Left colon (tissue), 2 donors: ENCODE measurements around the gene POLR2M. TPM values are rescaled to one million over a fixed set of nuclear protein-coding genes. Genes with fewer than 3 reads are reported as not detected.

ENCODE experiments used
- ATAC-seq: fragments of 200-7000 bp; cut with Tn5 transposase; one replicate; pipeline ENCODE4 v1.9.1; 2020; ENCODE audit warnings: mild to moderate bottlenecking, moderate library complexity
- DNase-seq, 2 donors: peaks; one replicate each; pipeline ENCODE4 v3.0.0-alpha.2; 2020
- intact Hi-C, 2 donors: fragments of 100-400 bp; cut with DNase I in 1 of 2; cut with micrococcal nuclease in 1 of 2; formaldehyde crosslinking; loops; one replicate each; pipeline versions ENCODE4 v1.11.2 to v1.14.0; 2022; cut with DNase I, micrococcal nuclease
- total RNA-seq, 2 donors: library from RNA; stranded (reverse); fragmentation: NEBNext Ultra II Directional; extraction: Animal tissue kit (Norgen Biotek cat#: 25700); gene quantifications; one replicate each; pipeline ENCODE4 v1.2.1, GENCODE V29; 2021
- donor health status: DM: no; HTN: no; CAD: no.
- donor health status: DM: yes; HTN: yes; CAD: no.

POLR2M gene
- total RNA-seq, 2 donors from 2014 or later = 40.8 to 64.4 TPM

DNA sequence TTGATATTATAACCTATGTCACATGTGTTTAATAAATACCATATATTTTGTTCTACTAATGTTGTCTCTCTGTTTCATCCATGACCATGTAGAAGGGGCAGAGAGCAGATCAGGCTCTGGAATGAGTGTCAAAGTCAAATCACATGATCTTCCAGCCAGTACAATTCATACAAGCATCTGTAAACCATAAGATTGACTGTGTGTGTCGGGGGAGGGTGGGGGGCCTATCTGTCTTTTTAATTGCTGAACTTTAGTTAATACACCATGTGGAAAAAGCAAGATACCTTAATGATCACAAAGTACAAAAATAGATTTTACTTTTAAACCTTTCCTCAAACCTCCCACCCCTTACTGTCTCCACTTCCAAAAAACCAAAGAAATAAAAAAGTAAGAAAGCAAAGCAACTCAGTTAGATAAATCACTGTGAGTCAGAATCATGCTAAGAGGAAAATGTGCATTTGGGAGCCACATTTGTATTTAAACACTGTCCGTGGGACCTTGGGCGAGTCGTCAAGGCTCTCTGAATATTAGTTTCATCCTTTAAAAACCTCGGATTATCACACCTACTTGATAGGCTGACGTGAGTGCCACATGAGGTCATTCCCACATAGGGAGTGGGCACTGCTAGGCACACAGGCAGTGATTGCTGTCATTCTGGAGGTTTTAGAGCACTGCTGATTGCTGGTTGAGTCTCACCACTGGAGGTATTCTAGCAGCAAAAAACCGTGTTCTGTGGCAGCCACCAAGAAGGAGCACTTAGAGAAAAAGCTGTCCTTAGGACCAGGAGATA is 21.0 kb upstream of the POLR2M start:
- ATAC-seq (no peak), DNase-seq (no peak)
- intact Hi-C loops = no loop called here

DNA sequence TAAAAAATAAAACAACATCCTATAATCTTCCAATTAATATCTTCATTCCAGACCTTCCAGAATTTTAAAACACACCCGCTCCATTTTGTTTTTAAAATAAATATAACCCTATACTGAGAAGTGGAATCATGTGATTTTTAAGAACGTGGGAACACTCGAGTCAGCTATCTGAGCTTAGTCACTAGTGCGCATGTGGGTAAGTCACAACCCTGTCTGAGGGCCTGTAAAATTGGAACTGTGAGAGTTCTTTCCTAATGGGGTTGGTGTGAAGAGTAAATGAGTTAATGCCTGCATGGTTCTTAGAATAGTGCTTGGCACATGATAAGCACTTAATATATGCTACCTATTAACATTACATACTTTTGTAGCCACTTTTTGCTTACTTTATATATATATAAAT is 19.9 kb upstream of the POLR2M start:
- intact Hi-C loops = no loop called here
- no peak for ATAC-seq
- DNase-seq = no peak

DNA sequence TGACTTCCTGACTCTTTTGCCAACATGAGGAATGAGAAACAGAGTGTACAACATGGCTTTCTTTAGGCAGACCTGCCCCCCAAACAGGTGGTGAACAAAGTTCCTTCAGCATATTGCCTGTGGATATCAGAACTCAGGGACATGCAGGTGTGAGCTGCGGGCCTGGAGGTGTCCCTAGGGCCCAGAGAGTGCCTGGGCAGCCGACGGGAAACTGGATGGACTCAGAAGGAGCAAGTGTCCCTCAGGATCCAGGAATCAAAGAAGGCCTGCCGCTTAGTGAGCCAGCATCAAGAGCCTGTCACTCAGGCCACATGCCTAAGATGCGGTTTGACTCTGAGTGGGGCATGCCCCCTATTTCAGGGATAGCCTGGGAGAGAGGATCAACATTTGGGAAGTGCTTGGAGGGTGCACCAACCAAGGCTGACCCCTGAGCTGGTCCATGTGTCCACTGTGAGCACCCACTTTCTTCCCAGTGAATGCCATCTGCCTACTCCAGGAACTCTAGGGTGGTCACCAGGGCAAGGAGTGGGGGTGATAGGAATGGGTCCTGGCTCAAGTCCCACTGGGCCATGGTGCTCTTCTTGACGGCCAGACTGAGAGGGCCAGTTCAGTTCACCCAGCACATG is 16.1 kb upstream of the POLR2M start:
- DNase-seq (no peak), ATAC-seq (no peak)
- intact Hi-C loops = no loop called here

DNA sequence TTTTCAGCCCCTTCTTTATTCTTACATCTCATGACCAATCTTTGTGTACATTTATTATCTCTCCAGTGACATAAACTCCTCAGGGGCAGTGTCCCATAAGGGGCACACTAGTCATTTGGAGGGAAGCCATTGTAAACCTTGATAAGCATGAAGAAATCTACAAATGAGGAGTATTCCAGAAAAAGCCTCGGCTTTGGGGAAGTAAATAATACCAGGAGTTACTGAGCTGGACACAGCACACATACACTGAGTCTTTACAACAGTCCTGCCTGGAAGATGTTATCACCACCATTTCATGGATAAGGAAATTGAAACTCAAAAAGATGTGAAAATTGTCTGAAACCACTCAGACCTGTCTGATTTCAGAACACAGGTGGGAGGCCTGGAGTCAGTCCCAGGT is 15.4 kb upstream of the POLR2M start:
- DNase-seq (no peak), ATAC-seq (no peak)
- intact Hi-C loops = no loop called here

DNA sequence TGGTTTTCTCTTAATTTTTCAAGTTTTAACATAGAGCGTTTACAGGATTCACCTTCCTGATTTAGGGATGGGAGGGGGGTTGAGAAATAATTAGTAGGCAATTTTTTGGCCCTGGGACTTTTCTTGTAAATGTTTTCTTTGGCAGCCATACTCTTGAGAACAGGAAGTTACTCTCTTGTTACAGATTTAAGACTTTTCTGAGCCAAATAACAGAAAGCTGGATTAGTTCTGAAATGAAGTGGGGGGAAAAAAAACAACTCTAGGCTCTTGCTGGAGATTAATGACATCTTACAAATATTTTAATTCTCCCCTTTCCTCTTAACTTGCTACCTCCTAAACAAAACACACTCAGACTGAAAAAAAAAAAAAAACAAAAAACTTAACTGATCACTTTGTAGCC is 13.8 kb upstream of the POLR2M start:
- ATAC-seq (no peak), DNase-seq (no peak)
- intact Hi-C loops = no loop called here

DNA sequence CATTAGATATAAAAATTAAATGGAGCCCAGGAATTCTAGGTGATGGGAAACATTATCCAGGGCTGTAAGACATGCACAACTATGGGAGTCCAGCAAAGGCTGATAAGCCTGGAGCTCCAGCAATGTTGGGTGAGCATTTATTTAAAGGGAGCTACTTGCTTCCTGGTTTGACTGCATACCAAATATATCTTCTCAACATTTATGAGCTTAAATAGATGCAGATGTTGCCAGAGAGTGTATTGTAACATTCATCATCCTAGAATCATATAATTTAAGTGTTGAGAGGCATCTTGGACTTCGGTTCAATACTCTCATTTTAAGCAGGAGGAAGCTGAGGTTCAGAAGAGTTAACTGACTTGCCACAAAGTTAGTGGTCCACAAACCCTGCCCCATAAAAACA is 12.2 kb upstream of the POLR2M start:
- intact Hi-C loops = no loop called here
- DNase-seq (no peak), ATAC-seq (no peak)

DNA sequence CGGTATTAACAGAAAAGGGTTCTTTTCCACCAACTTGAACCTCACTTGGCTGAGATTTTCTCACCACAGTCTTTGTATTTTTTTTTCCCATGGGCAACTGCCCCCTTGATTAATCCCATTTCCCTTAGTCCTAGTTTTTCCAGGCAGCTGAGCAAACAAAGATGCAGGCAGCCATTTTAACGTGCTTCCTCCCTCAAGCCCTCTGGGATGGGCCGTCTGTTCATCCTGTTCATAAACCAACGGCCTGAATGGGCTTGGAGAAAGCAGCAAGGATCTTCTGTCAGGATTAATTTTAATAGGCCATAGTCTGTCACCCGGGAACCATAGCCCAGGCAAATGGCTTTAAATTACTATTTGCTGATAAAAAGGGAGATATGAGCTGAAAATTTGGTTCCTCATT is 10.4 kb upstream of the POLR2M start:
- ATAC-seq = no peak
- no peak for DNase-seq
- intact Hi-C loops = no loop called here

DNA sequence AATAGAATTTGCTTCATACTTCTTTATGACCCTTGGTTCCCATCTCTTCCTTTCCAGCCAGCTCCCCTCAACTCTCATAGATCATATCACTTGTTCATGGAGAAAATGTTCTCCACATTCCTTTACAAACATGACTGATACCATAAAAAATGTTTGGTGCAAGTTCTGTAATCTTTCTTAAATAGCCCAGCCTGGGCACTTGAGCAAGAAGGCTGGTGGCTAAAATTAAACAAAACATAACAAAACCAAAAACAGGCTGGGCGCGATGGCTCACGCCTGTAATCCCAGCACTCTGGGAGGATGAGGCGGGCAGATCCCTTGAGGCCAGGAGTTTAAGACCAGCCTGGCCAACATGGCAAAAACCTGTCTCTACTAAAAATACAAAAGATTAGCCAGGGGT is 8.9 kb upstream of the POLR2M start:
- ATAC-seq (no peak), DNase-seq (no peak)
- intact Hi-C loops = no loop called here

DNA sequence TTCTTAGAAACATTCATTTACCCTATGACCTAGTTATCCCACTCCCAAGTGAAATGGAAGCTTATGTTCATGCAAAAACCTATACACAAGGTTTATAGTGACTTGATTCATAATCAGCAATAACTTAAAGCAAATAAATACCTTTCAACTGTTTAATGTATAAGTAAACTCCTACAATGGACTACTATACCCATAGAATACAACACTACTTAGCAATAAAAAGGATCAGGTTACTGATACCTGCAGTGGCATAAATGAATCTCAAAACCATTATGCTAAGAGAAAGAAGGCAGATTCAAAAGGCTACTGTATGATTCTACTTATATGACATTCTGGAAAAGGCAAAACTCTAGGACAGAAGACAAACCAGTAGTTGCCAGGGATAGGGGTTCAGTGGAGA is 8.3 kb upstream of the POLR2M start:
- DNase-seq (no peak), ATAC-seq (no peak)
- intact Hi-C loops = no loop called here

DNA sequence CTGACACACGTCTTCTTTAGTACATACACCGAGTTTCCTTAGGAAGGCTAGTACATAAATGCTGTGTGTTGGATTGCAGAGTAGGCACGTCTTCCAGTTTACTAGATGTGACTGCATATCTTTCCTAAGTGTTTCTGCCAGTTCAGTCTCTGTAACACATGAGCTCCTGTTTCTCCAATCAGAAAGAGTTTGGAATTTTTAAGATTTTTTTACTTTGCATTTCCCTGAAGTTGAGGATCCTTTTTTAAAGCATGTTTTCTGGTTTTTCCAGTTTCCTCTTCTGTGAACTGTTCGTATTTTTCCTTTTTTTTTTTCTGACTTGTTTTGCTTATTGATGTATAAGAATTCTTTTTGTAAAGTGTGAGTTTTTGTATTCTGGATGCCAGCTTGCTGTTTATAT is 7.5 kb upstream of the POLR2M start:
- no peak for DNase-seq
- intact Hi-C loops = no loop called here
- no peak for ATAC-seq

DNA sequence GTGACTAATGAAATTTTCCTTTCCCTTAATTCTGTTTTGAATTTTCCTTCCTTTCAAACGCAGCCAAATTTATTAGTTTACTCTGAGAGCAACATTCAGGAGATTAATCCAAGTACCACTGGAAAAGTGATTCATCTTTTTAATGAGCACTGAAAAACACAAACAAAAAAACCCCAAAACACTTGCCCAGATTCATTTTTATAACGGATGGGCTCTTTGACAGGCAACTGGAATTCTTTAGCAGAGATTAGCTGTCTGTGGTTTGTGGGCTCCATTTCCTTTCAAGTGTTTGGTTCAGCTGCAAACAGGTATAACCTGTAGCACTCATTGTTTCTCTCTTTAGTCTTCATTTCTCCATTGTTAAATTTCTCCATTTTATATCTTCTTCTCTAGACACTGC is 3.1 kb upstream of the POLR2M start:
- intact Hi-C loops = no loop called here
- no peak for DNase-seq
- no peak for ATAC-seq

DNA sequence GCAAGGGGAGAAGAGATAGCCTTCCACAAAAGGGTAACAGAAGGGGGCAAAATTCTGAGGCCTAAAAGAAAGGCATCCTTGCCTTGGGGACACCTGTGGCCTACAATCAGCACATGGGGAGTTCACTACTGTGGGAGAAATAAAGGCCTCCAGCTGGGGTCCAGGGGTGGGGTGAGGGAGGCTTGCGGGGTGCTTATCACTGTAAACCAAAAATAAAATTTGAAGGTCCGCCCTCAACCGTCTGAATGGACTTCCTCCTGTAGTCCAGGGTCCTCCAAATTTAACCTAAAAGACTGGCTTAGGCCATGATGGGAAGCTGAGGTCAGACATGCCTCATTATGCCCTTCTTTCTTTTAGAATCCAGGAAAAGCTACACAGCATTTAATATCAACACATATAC is 2.1 kb upstream of the POLR2M start:
- ATAC-seq (no peak), DNase-seq (no peak)
- intact Hi-C loops = no loop called here

DNA sequence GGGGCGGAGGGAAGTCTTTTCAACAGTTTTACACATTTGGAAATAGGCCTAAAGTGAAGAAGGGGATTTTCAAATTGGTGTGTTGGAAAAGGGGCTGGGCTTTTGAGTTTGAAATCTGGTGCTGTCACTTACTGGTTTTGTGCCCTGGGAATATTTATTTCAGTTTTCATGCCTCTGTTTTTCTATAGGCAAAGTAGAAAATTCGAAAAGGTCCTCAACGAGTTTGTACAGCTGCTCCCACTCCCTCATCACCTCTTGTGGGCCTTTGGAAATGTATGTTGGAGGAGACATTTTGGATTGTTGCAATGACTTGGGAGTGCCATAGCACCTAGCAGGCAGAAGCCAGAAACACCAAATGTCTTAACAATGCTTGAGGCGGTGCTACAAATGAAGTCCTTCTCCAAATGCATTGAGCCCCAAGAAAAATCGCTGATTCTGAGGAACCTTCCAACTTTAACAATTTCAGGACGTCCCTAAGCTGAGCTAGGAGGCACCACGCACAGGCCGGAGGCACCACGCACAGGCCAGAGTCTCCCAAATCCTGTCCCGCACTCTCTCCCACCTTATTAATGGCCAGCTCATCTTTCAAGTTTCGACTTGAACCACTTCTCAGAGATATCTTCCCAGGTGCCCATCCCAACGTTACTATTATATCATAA is 639 bp upstream of the POLR2M start:
- DNase-seq (no peak), ATAC-seq (peak; percentile 0)
- intact Hi-C loops = no loop called here

DNA sequence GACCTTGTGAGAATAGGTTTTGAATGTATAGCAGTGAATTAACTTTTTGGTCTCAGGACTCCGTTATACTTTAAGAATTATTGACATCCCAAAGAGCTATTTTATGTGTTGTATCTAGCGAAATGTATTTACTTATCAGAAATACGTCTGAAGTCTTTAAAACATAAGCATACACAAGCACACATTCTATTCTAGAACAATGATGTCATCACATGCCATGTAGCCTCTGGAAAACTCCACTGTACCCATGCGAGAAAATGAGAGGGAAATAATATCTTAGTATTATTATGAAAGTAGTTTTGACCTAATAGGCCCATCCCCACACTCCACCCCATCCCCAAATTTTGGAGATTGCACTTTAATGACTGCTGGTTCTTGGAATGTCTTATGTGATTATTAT is 1.5 kb downstream of the POLR2M start:
- ATAC-seq (no peak), DNase-seq (no peak)
- intact Hi-C loops = no loop called here

DNA sequence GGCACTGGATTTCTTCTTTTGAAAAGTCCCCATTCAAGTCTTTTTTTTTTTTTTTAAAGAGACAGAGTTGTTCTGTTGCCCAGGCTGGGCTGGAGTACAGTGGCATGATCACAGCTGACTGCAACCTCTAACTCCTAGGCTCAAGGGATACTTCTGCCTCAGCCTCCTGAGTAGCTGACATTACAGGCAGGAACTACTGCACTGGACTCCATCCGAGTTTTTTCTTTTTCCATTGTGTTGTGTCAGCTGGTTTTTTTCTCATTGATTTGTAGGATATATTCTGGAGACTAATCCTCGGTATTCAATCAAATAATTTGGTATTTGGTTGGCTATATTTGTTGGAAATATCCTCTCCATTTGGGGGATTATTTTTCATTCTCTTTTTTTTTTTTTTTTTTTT is 11.8 kb downstream of the POLR2M start:
- ATAC-seq (peak; percentile 20), DNase-seq (no peak)
- intact Hi-C loops = no loop called here

DNA sequence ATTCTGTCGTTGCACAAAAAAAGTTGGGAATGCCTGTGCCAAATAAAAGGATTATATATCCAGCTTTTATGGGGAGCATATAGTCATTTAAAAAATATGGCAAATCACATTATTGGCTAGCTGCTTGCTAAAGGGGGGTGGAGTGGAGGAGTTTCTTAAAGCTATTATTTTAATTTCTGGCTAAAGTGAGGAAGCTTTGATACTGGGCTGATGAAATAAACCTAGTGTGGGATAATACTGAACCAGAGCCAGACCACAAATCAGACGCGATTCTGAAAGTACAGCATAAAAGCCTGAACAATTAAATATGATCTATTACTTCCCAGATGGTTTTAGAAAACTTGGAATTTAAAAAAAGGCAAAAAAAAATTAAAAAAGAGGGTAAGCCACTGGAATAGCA is 14.4 kb downstream of the POLR2M start:
- ATAC-seq (no peak), DNase-seq (no peak)
- intact Hi-C loops = no loop called here

DNA sequence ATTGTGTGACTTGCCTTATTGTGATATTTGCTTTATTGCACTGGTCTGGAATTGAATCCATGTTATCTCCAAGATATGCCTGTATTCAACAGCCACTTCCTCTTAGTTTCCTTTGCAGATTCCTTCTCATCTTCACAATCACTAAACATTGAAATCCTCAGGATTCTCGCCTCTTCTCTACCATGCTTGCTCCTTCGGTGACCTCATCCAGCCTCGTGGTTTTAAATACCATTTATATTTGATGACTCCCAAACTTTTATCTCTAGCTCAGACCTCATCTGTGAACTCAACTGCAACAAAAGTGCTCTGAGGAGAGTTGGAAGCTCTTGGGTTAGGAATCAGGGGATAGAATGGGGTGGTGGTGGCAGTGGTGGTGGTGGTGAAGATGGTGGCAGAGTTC is 19.9 kb downstream of the POLR2M start:
- DNase-seq (no peak), ATAC-seq (no peak)
- intact Hi-C loops = no loop called here

DNA sequence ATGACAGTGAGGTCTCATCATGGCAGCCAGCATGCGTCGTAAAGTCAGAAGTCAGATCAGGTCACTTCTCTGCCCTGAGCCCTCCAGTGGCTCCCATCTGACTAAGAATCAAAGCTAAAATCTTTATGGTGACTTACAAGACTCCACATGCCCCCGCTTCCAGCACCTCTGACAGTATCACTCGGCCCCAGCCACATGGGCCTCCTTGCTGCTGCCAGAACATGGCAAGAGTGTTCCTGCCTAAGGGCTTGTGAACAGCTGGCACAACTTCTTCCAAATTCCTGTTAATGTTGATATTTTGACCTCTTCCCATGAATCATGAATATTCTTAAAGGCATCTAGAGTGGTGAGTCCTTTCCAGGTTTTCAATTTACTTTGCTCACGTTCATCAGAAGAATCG is 20.5 kb downstream of the POLR2M start:
- DNase-seq (no peak), ATAC-seq (no peak)
- intact Hi-C loops = no loop called here

DNA sequence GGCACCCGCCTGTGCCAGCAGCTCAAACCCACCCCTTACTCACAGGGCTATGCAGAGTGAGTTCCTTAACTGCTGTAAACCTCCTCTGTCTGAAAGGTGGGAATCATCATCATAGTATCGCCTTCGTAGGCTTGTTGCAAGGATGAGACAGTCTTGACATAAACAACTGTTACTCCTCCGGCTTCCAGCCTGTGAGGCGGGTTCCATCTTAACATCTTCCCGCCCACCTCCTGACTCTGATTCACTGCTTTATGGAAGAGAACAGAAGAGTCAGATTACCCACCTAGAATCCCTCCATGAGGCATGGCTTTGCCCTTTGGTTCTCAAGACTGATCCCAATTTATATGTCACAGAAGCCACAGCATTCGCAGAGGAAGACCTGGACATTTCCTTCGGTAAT is 21.9 kb downstream of the POLR2M start:
- no peak for DNase-seq
- ATAC-seq = no peak
- intact Hi-C loops = no loop called here

DNA sequence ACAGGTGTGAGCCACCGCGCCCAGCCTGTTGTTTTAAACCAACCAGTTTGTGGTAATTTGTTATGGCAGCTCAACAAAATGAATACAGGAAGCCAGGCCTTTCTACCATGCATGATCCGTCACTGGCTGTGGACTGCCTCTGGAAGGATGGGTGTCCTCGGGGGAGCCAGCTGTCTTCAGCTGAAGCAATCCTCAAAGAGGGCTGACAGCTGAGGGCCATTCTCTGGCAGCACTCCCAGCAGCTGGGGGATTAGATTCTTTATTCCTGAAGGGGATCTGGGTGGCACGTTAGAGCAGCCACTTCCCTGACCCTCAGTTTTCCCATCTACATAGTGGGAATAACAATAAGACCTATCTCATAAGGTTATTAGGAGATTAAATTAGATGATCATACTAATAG is 24.4 kb downstream of the POLR2M start:
- intact Hi-C loops = no loop called here
- no peak for ATAC-seq
- DNase-seq = no peak
